HG02610 (cell line): ENCODE measurements around the gene TIMM44.
"Not testable (repeated sequence)": the region's sequence is repeated elsewhere in the genome, so short reads cannot be mapped to it uniquely, and the experiment has no call there.

Experiments used
- ATAC-seq: cut with Tn5 transposase; IDR thresholded peaks from one replicate; pipeline ENCODE4 v1.9.1; 2021; ENCODE audit warnings: mild to moderate bottlenecking, moderate library complexity; ENCODE audit not compliant: unreplicated experiment

Gene TIMM44

GRCh38 chr19:7903244-7904073, 40.0 kb downstream of the TIMM44 start, which contains the start of gene MAP2K7:
TSS of gene MAP2K7 (plus strand) at chr19:7903877. CDS start at chr19:7903945, 68 bp downstream.
- ATAC-seq: peak; percentile 79

- ATAC-seq: no peak
Measured at GRCh38 chr19:7902796-7903243, 40.6 kb downstream of the TIMM44 start.

GRCh38 chr19:7901337-7901736, 42.1 kb downstream of the TIMM44 start:
- ATAC-seq: no peak

- ATAC-seq: no peak
Measured at GRCh38 chr19:7900931-7901330, 42.5 kb downstream of the TIMM44 start.

- no peak for ATAC-seq
Measured at GRCh38 chr19:7900401-7900870, 43.0 kb downstream of the TIMM44 start.

GRCh38 chr19:7899751-7900378, 43.6 kb downstream of the TIMM44 start:
- no peak for ATAC-seq

GRCh38 chr19:7898967-7899366, 44.5 kb downstream of the TIMM44 start:
- ATAC-seq: no peak

GRCh38 chr19:7897292-7897691, 46.2 kb downstream of the TIMM44 start:
- no peak for ATAC-seq

- ATAC-seq: no peak
Measured at GRCh38 chr19:7895565-7895964, 47.9 kb downstream of the TIMM44 start.

- ATAC-seq: no peak
Measured at GRCh38 chr19:7894612-7895309, 48.7 kb downstream of the TIMM44 start.

- ATAC-seq: not testable (repeated sequence)
Measured at GRCh38 chr19:7893362-7894101, 49.9 kb downstream of the TIMM44 start.

GRCh38 chr19:7888826-7889217, 54.6 kb downstream of the TIMM44 start:
- no peak for ATAC-seq

- ATAC-seq: no peak
Measured at GRCh38 chr19:7888145-7888825, 55.2 kb downstream of the TIMM44 start, which contains the start of gene LRRC8E. TSS of gene LRRC8E (plus strand) at chr19:7888510. CDS start at chr19:7895604, 7,094 bp downstream.

GRCh38 chr19:7887408-7888144, 55.9 kb downstream of the TIMM44 start:
- no peak for ATAC-seq

GRCh38 chr19:7885818-7886217, 57.6 kb downstream of the TIMM44 start:
- no peak for ATAC-seq

- no peak for ATAC-seq
Measured at GRCh38 chr19:7883796-7884570, 59.5 kb downstream of the TIMM44 start.

- ATAC-seq: no peak
Measured at GRCh38 chr19:7883105-7883504, 60.4 kb downstream of the TIMM44 start.

GRCh38 chr19:7881910-7882309, 61.6 kb downstream of the TIMM44 start:
- no peak for ATAC-seq

- ATAC-seq: no peak
Measured at GRCh38 chr19:7879836-7880235, 63.6 kb downstream of the TIMM44 start.
